Small intestine (tissue), 7 donors: ENCODE results near the gene PRDM16. TPM values are rescaled to one million over a fixed set of nuclear protein-coding genes. Genes with fewer than 3 reads are reported as not detected.

Experiments used
- DNase-seq, 2 donors: peaks; one replicate each; pipeline versions ENCODE4 v3.0.0 to v3.0.0-alpha.2; 2013
- FAIRE-seq: peaks from 2 replicates; lab custom pipeline; 2012; peaks lifted over from hg19 to GRCh38; lab: Jason Lieb, UNC
- H3K27ac ChIP-seq, 3 donors: one replicate each; pipeline ENCODE4 v1.5.1; 2013; ENCODE audit warnings: low read length in 2 of 3, mild to moderate bottlenecking in 2 of 3, control low read depth in 1 of 3, inconsistent platforms in 1 of 3, low read depth in 1 of 3, moderate library complexity in 1 of 3
- H3K27me3 ChIP-seq, 3 donors: one replicate each; pipeline ENCODE4 v1.6.1; 2013; ENCODE audit warnings: low read length in 3 of 3, inconsistent platforms in 1 of 3; ENCODE audit not compliant: control insufficient read depth in 3 of 3, insufficient read depth in 3 of 3
- H3K36me3 ChIP-seq, 3 donors: one replicate each; pipeline ENCODE4 v1.6.1; 2013; ENCODE audit warnings: low read length in 3 of 3, inconsistent platforms in 1 of 3, low read depth in 1 of 3, mild to moderate bottlenecking in 1 of 3, moderate library complexity in 1 of 3; ENCODE audit not compliant: control insufficient read depth in 3 of 3, insufficient read depth in 2 of 3
- H3K4me1 ChIP-seq, 3 donors: one replicate each; pipeline ENCODE4 v1.6.1; 2013; ENCODE audit warnings: low read length in 2 of 3, inconsistent platforms in 1 of 3, low read depth in 1 of 3, mild to moderate bottlenecking in 1 of 3, moderate library complexity in 1 of 3; ENCODE audit not compliant: control insufficient read depth in 3 of 3, insufficient read depth in 2 of 3
- H3K4me3 ChIP-seq, 3 donors: one replicate each; pipeline ENCODE4 v1.5.1; 2013; ENCODE audit warnings: low read length in 3 of 3, control low read depth in 1 of 3, inconsistent platforms in 1 of 3, low read depth in 1 of 3, mild to moderate bottlenecking in 1 of 3, moderate library complexity in 1 of 3
- H3K9me3 ChIP-seq, 2 donors: one replicate each; pipeline ENCODE4 v1.6.1; 2013; ENCODE audit warnings: low read depth in 1 of 2, low read length in 1 of 2; ENCODE audit not compliant: control insufficient read depth in 2 of 2, insufficient read depth in 1 of 2
- WGBS, 3 donors: extraction: QIAGEN DNeasy Blood & Tissue Kit; methylation state at CpG; one replicate each; pipeline ENCODE4 v1.1.7; 2013; 5-methylcytosine and 5-hydroxymethylcytosine counted together
- polyA plus RNA-seq, 4 donors: library from polyadenylated mRNA; stranded (reverse) in 3 of 4; unstranded in 1 of 4; fragments of 200-250 nt in 3 of 4; fragments of 120-200 nt in 1 of 4; gene quantifications; one replicate each; pipeline versions ENCODE4 v1.2.1 to v1.2.3, GENCODE V29; 2013
- donor health status: healthy with polysubstance abuse.
- donor health status: control.
- donor health status: control.
- donor health status: Bipolar disorder and iron deficiency.
- donor health status: healthy.

Gene PRDM16
- polyA plus RNA-seq, 4 donors: 5.4 to 11.4 (median 8.2) TPM

DNA sequence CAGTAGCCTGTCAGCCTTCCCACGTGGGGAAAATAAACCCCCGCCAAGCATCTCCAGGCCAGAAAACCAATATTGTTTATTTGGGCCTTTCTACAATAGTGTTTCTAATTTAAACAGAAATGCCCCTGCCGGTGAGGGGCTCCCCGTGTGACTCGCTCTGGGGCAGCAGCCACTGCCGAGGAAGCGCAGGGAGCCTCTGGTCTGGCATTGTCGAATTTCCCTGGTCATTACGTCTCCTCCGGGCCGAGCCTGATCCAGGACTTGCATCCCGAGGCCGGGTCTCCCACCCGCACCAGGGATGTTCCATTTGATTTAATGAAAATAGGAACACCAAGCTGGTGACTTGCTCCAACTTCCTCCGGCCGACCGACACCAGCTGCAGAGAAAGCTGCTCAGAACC is 20.5 kb downstream of the PRDM16 start:
- peaks cover 0 to 40% (median 0%) of the 10 kb centered on the region in 3 donors for H3K36me3 ChIP-seq
- H3K4me3 ChIP-seq: no peak overlapping the region
- FAIRE-seq (no peak), DNase-seq (no peak)
- no peaks in the 10 kb centered on the region for H3K4me1 ChIP-seq
- WGBS, 3 donors: 80 to 86% (median 86%) methylated on average over 17 of the region's 17 CpGs
- H3K27me3 ChIP-seq: no peaks in the 10 kb centered on the region
- no peaks in the 10 kb centered on the region for H3K9me3 ChIP-seq
- H3K27ac ChIP-seq: no peak overlapping the region

GRCh38 chr1:3091334-3091733 is 22.3 kb downstream of the PRDM16 start:
- H3K9me3 ChIP-seq: no peaks in the 10 kb centered on the region
- H3K27me3 ChIP-seq: no peaks in the 10 kb centered on the region
- H3K27ac ChIP-seq: no peak overlapping the region
- H3K36me3 ChIP-seq: peaks cover 0 to 37% (median 0%) of the 10 kb centered on the region in 3 donors
- no peaks in the 10 kb centered on the region for H3K4me1 ChIP-seq
- DNase-seq: no peak
- no peak overlapping the region for H3K4me3 ChIP-seq
- 92 to 94% (median 93%) methylated on average over 14 of the region's 14 CpGs for WGBS, 3 donors
- FAIRE-seq: no peak

GRCh38 chr1:3092530-3092929 is 23.5 kb downstream of the PRDM16 start:
- H3K27me3 ChIP-seq: no peaks in the 10 kb centered on the region
- FAIRE-seq: no peak
- H3K4me3 ChIP-seq: no peak overlapping the region
- H3K9me3 ChIP-seq: no peaks in the 10 kb centered on the region
- no peak for DNase-seq
- 86 to 92% (median 86%) methylated on average over 7 of the region's 7 CpGs for WGBS, 3 donors
- no peaks in the 10 kb centered on the region for H3K4me1 ChIP-seq
- peaks cover 0 to 40% (median 0%) of the 10 kb centered on the region in 3 donors for H3K36me3 ChIP-seq
- no peak overlapping the region for H3K27ac ChIP-seq

GRCh38 chr1:3093898-3094626 is 25.1 kb downstream of the PRDM16 start:
- FAIRE-seq (no peak), DNase-seq (no peak)
- no peaks in the 10 kb centered on the region for H3K9me3 ChIP-seq
- no peak overlapping the region for H3K4me3 ChIP-seq
- H3K27ac ChIP-seq: no peak overlapping the region
- no peaks in the 10 kb centered on the region for H3K27me3 ChIP-seq
- no peaks in the 10 kb centered on the region for H3K4me1 ChIP-seq
- H3K36me3 ChIP-seq: peaks cover 0 to 44% (median 0%) of the 10 kb centered on the region in 3 donors
- 62 to 68% (median 65%) methylated on average over 27 of the region's 27 CpGs for WGBS, 3 donors

GRCh38 chr1:3094863-3095780 is 26.1 kb downstream of the PRDM16 start:
- no peaks in the 10 kb centered on the region for H3K4me1 ChIP-seq
- peaks cover 0 to 45% (median 0%) of the 10 kb centered on the region in 3 donors for H3K36me3 ChIP-seq
- DNase-seq: no peak
- FAIRE-seq: no peak
- no peaks in the 10 kb centered on the region for H3K9me3 ChIP-seq
- H3K27me3 ChIP-seq: no peaks in the 10 kb centered on the region
- no peak overlapping the region for H3K27ac ChIP-seq
- 86 to 93% (median 86%) methylated on average over 24 to 26 of the region's 26 CpGs for WGBS, 3 donors
- H3K4me3 ChIP-seq: no peak overlapping the region

GRCh38 chr1:3096345-3096744 is 27.3 kb downstream of the PRDM16 start:
- Histone ChIP-seq H3K36me3 (peaks cover 0 to 33% (median 0%) of the 10 kb centered on the region in 3 donors), H3K4me3 (no peak overlapping the region), H3K9me3 (no peaks in the 10 kb centered on the region), H3K27ac (no peak overlapping the region), H3K27me3 (no peaks in the 10 kb centered on the region), H3K4me1 (no peaks in the 10 kb centered on the region)
- no peak for DNase-seq
- FAIRE-seq: no peak
- 63 to 78% (median 76%) methylated on average over 12 to 13 of the region's 13 CpGs for WGBS, 3 donors

DNA sequence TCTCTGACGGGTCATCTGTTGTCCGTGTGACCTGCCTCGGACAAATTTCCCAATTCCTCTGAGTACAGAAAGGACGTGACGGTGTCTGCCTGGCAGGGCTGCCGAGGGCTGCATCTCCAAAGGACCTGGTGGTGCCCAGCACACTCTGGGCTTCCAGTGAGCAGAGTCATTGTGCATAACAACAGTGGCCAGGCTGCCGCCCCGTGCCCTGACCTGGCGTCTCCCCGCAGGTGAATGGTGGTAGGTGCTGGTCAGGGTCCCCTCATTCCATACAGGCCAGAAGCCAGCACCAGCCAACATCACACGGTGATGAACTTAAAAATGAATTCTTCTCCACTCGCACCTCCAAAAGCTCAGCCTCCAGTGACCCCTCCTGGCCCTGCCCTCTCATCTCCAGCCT is 28.2 kb downstream of the PRDM16 start:
- no peaks in the 10 kb centered on the region for H3K9me3 ChIP-seq
- no peak overlapping the region for H3K4me3 ChIP-seq
- FAIRE-seq (no peak), DNase-seq (no peak)
- peaks cover 0 to 28% (median 0%) of the 10 kb centered on the region in 3 donors for H3K36me3 ChIP-seq
- 86 to 88% (median 87%) methylated on average over 12 of the region's 12 CpGs for WGBS, 3 donors
- H3K27ac ChIP-seq: no peak overlapping the region
- no peaks in the 10 kb centered on the region for H3K27me3 ChIP-seq
- peaks cover 0 to 2% (median 0%) of the 10 kb centered on the region in 3 donors for H3K4me1 ChIP-seq

- Histone ChIP-seq H3K4me3 (no peak overlapping the region), H3K27ac (no peak overlapping the region), H3K9me3 (no peaks in the 10 kb centered on the region), H3K27me3 (no peaks in the 10 kb centered on the region), H3K4me1 (peaks cover 0 to 4% (median 0%) of the 10 kb centered on the region in 3 donors), H3K36me3 (peaks cover 0 to 28% (median 0%) of the 10 kb centered on the region in 3 donors)
- FAIRE-seq: no peak
- 62 to 80% (median 74%) methylated on average over 5 to 7 of the region's 7 CpGs for WGBS, 3 donors
- DNase-seq: no peak
Observed at GRCh38 chr1:3097861-3098260, 28.9 kb downstream of the PRDM16 start.
